Fibroblast of skin of right quadriceps (primary cell): Measurements from ENCODE around the gene GLT8D2.
A peak's percentile ranks its signal among the peaks of the same experiment; 100 is the strongest.

Experiments used
- DNase-seq: peaks from one replicate; pipeline ENCODE4 v3.0.0-alpha.2; 2013

The GLT8D2 gene

GRCh38 chr12:104049903-104050356, at the start of gene GLT8D2:
GLT8D2 (minus strand) TSS chr12:104050187; CDS start chr12:104019648, 30,539 bp downstream.
- DNase-seq = peak; percentile 86

GRCh38 chr12:104097954-104098353, 48.0 kb upstream of the GLT8D2 start:
- no peak for DNase-seq

GRCh38 chr12:104095289-104095688, 45.3 kb upstream of the GLT8D2 start:
- no peak for DNase-seq

- no peak for DNase-seq
Observed at GRCh38 chr12:104094284-104094683, 44.3 kb upstream of the GLT8D2 start.

- no peak for DNase-seq
Observed at GRCh38 chr12:104091136-104091535, 41.1 kb upstream of the GLT8D2 start.

- DNase-seq = no peak
Observed at GRCh38 chr12:104090685-104091084, 40.7 kb upstream of the GLT8D2 start.

- DNase-seq = no peak
Observed at GRCh38 chr12:104083769-104084475, 33.9 kb upstream of the GLT8D2 start.

- DNase-seq = no peak
Observed at GRCh38 chr12:104080764-104081163, 30.8 kb upstream of the GLT8D2 start.

- DNase-seq = no peak
Observed at GRCh38 chr12:104079024-104079423, 29.0 kb upstream of the GLT8D2 start.

- DNase-seq = no peak
Observed at GRCh38 chr12:104073699-104074098, 23.7 kb upstream of the GLT8D2 start.

GRCh38 chr12:104072099-104072498, 22.1 kb upstream of the GLT8D2 start:
- DNase-seq = no peak

GRCh38 chr12:104064842-104065427, 14.9 kb upstream of the GLT8D2 start:
- no peak for DNase-seq

- peak; percentile 86 for DNase-seq
Observed at GRCh38 chr12:104064031-104064841, 14.2 kb upstream of the GLT8D2 start, which contains the start of gene HCFC2. HCFC2 (plus strand) TSS chr12:104064531; CDS start chr12:104064561, 30 bp downstream.

GRCh38 chr12:104063712-104064030, 13.7 kb upstream of the GLT8D2 start:
- no peak for DNase-seq

- no peak for DNase-seq
Observed at GRCh38 chr12:104060791-104061190, 10.8 kb upstream of the GLT8D2 start.

- no peak for DNase-seq
Observed at GRCh38 chr12:104059963-104060362, 10.0 kb upstream of the GLT8D2 start.

- no peak for DNase-seq
Observed at GRCh38 chr12:104058802-104059201, 8.8 kb upstream of the GLT8D2 start.

- peak; percentile 22 for DNase-seq
Observed at GRCh38 chr12:104057771-104058197, 7.8 kb upstream of the GLT8D2 start.

- no peak for DNase-seq
Observed at GRCh38 chr12:104056419-104056972, 6.5 kb upstream of the GLT8D2 start.

- no peak for DNase-seq
Observed at GRCh38 chr12:104055686-104056388, 5.8 kb upstream of the GLT8D2 start.

GRCh38 chr12:104054681-104055346, 4.8 kb upstream of the GLT8D2 start:
- no peak for DNase-seq

GRCh38 chr12:104050436-104050835, 449 bp upstream of the GLT8D2 start:
- no peak for DNase-seq
